Fibroblast of pulmonary artery (primary cell): ENCODE measurements around the gene SNTG2.

Experiments used
- DNase-seq: peaks from one replicate; pipeline ENCODE4 v3.0.0-alpha.2; 2010; ENCODE audit warnings: low read depth
- H3K4me3 ChIP-seq: replicated peaks from 2 replicates; pipeline ENCODE4 v1.5.1; 2011; ENCODE audit warnings: low read depth, mild to moderate bottlenecking, control low read depth, low read length, moderate library complexity
- CTCF ChIP-seq: IDR thresholded peaks from 2 replicates; pipeline ENCODE4 v1.5.1; 2011; ENCODE audit warnings: mild to moderate bottlenecking, control low read depth, low read length, inconsistent platforms; ENCODE audit errors: missing control alignments

The SNTG2 gene

DNA sequence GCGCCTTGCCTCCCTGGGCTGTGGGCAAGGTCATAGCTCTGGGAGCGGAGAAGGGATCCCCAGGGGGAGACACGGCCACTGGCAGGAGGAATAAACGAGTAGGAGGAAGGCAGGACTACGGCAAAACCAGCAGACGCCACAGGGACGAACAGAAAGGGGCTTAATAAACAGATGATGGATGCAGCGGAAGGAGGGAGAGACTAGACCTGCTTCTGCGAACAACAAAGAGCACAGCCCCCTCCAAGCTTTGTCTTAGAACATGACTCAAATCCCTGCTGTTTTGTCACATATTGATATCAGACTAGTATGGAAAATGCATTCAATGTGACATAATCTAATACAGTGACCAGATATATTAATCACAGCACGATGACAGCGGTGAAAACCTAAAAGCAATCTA is 306.7 kb downstream of the SNTG2 start:
- TF ChIP-seq CTCF, result no peak
- DNase-seq, result no peak
- H3K4me3 ChIP-seq, result no peak overlapping the region

DNA sequence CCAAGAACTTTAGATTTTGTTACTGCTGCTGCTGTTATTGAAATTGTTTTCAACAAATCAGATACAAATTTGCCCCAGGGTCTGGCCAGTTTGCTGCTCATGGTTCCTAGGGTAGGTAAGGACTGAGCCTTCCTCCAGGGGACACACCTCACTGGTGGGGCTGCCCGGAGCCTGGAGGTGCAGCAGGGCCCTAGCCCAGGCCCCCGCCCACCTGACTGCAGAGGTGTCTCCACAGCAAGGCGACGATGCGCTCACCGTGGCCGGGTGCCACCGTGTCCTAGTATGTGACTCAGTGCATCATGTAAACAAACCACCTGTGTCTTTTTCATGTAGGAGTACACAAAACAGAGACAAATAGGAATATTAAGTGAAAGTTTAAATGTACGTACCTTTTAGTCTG is 309.1 kb downstream of the SNTG2 start:
- DNase-seq, result no peak
- TF ChIP-seq CTCF, result no peak
- no peak overlapping the region for H3K4me3 ChIP-seq

DNA sequence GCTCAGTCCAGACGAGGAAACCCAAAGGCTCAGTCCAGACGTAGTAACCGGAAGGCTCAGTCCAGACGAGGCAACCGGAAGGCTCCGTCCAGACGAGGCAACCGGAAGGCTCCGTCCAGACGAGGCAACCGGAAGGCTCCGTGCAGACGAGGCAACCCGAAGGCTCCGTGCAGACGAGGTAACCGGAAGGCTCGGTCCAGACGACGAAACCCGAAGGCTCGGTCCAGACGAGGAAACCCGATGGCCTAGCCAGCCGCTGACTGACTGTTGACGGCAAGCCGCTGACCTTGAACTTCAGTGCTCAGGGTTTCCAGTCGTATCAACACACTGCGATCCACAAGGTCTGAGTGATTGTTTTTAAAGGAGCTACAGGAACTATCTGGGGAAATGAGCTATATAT is 312.0 kb downstream of the SNTG2 start:
- no peak for TF ChIP-seq CTCF
- H3K4me3 ChIP-seq, result no peak overlapping the region
- no peak for DNase-seq

DNA sequence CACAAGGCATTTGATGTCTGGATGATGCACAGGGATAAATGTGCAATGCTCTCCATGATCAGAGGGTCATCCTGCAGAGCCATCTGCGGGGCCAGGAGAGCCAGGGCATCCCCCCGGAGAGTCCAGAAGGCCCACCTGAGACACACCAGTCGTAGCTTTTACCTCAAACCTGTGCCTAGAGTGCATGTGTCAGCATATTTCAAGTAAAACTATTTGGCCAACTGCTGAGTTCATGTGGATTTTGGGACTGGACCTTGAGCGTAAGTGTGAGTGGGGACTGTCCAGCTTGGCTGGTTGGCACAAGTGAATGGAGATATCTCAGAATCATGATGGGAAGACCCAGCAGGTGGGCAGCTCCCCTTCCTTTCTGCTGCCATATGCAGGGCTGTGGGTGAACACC is 314.8 kb downstream of the SNTG2 start:
- TF ChIP-seq CTCF, result no peak

GRCh38 chr2:1266351-1266750 is 315.7 kb downstream of the SNTG2 start:
- no peak for DNase-seq
- H3K4me3 ChIP-seq, result no peak overlapping the region
- no peak for TF ChIP-seq CTCF

More for the DNA sequence above, 314.8 kb downstream of the SNTG2 start:
- H3K4me3 ChIP-seq, result no peak overlapping the region
- no peak for DNase-seq

- H3K4me3 ChIP-seq, result no peak overlapping the region
- DNase-seq, result no peak
- no peak for TF ChIP-seq CTCF
These were observed 317.4 kb downstream of the SNTG2 start for GRCh38 chr2:1268034-1268433.

- DNase-seq, result no peak
- H3K4me3 ChIP-seq, result no peak overlapping the region
- TF ChIP-seq CTCF, result no peak
These were observed 319.2 kb downstream of the SNTG2 start for GRCh38 chr2:1269812-1270211.
